HG03196 (cell line): ENCODE data around the gene AHNAK2.
A peak's percentile ranks its signal among the peaks of the same experiment; 100 is the strongest.

Experiments used
- ATAC-seq: cut with Tn5 transposase; IDR thresholded peaks from one replicate; pipeline ENCODE4 v1.9.1; 2021; ENCODE audit not compliant: unreplicated experiment

Gene AHNAK2

GRCh38 chr14:104986487-104987164 is 8.5 kb upstream of the AHNAK2 start:
- ATAC-seq: no peak

DNA sequence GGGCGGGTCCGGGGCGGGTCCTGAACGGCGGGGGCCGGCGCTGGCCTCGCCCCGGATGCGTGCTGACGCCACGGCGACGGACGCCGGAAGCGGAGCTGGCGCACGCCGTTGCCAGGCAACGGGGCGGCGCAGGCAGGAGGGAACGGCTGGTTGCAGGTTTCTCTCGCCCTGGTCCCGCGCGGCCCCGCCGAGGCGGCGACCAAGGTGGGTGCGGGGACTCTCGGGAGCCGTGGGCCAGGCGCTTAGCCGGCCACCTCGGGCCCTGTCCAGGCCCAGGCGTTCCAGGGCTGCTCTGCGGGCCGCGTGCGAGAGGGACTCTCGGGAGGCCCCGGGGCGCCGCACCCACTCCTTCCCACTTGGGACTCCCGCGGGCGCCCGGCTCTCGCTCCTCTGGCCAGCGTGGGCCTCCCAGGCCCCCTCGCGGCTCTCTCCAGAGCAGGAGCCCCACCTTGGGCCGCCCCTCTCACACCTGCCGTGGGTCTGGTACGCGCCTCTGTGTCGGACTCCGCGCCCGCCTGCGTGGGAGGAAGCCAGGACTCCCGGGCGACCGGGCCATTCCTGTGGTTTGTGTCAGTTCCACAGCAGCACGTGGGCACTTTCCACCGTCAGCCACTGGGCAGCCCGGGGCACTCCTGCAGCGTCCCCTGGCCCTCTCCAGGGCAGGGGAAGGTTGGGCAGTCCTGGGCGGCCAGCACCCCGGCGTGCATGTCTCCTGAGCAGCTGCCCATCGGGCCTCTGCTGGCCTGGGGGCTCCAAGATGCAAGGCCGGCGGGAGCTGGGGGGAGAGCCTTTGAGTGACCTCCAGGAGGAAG is 7.7 kb upstream of the AHNAK2 start, which contains the start of gene CLBA1:
CLBA1 (plus strand) TSS at position 114 of the 812 bp plus-strand sequence; CDS start at position 758, 644 bp downstream.
- ATAC-seq: peak; percentile 85

GRCh38 chr14:104984056-104984894 is 6.1 kb upstream of the AHNAK2 start:
- ATAC-seq: no peak

GRCh38 chr14:104983231-104983721 is 5.1 kb upstream of the AHNAK2 start:
- ATAC-seq: no peak

- ATAC-seq: no peak
Observed at GRCh38 chr14:104982548-104983230, 4.5 kb upstream of the AHNAK2 start.

- no peak for ATAC-seq
Observed at GRCh38 chr14:104981699-104982541, 3.7 kb upstream of the AHNAK2 start.

GRCh38 chr14:104980611-104981531 is 2.7 kb upstream of the AHNAK2 start:
- no peak for ATAC-seq

- no peak for ATAC-seq
Observed at GRCh38 chr14:104979758-104980610, 1.8 kb upstream of the AHNAK2 start.

DNA sequence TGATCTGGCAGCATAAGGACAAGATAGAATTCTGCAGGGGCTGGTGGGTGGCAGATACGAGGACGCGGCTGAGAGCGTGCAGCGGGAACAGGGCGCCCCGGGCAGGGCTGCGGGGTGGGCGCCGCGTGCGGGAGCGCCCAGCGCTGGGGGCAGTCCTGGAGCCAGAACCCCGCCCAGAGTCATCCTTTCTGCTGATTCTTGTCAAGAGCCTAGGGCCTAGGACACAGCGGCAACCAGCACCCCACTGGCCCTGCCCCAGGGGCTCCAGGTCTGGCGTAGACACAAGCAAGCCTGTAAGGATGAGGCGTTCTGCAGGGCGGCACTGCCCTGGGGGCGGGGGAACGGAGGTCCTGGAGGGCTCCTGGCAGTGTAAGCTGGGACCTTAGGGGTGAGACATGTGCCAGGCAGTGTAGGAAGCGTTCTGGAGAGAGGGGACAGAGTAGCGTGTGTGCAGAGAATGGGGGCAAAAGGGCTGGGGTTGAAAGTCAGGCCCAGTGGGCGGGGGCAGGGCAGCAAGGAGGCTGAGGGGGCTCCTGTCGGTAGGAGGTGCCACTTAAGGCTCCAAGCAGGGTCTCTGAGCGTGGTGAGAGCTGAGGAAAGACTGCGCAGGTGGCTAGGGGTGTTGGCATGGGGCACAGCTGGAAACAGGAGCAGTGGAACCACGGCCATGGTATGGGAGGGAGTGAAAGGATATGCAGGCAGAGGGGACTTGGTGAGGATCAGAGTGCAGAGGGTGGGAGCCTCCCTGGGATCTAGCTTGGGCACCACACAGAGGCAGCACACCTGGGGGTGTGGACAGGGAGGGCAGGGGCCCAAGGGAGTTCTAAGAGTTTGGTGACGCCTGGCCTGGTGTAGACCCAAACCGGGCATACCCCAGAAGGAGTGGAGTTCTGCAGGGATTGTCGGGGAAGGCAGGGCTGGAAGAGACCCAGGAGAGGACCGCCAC is 845 bp upstream of the AHNAK2 start:
- no peak for ATAC-seq

DNA sequence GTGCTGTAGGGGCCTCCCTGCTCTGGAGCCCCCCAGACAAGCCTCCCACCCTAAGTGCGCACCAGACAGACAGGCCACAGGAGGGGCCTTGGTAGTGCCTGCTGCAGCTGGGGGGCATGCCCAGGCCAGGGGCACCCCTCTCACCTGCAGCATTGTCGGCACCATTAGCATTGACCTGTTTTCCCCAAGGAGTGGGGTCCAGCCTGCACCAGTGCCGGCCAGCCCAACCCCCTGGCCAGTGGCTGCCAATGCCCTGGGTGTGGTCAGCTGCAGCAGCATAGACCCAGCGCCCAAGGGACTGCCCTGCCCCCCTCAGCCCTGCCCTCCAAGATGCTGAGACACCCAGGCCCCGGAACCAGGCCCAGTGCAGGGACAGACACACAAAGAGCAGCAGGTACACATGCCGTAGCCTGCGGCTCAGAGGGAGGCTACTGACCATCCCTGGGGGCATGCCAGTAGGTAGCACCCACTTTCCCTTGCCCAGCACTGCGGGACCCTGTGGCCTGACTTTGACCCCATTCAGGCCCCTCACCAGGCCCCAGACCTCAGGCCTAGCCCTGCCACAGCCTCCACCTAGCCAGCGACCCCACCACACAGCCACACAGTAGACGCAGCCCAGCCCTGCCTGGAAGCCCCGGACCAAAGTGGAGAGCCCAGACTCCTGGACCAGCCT is 1.0 kb downstream of the AHNAK2 start:
- ATAC-seq: no peak

GRCh38 chr14:104976198-104977007 is 1.8 kb downstream of the AHNAK2 start:
- ATAC-seq: no peak

- no peak for ATAC-seq
Observed at GRCh38 chr14:104975481-104976197, 2.5 kb downstream of the AHNAK2 start.

- ATAC-seq: no peak
Observed at GRCh38 chr14:104974665-104975390, 3.3 kb downstream of the AHNAK2 start.

GRCh38 chr14:104974146-104974541 is 4.0 kb downstream of the AHNAK2 start:
- ATAC-seq: no peak
